SH-SY5Y (cell line): ENCODE results near the gene WDR20.

Experiments used
- GATA2 ChIP-seq: IDR thresholded peaks from 2 replicates; pipeline ENCODE4 v1.6.1; 2011; ENCODE audit warnings: mild to moderate bottlenecking, low read depth, low read length
- GATA3 ChIP-seq: IDR thresholded peaks from 2 replicates; pipeline ENCODE4 v1.6.1; 2011; ENCODE audit warnings: low read depth, mild to moderate bottlenecking, low read length, moderate library complexity

DNA sequence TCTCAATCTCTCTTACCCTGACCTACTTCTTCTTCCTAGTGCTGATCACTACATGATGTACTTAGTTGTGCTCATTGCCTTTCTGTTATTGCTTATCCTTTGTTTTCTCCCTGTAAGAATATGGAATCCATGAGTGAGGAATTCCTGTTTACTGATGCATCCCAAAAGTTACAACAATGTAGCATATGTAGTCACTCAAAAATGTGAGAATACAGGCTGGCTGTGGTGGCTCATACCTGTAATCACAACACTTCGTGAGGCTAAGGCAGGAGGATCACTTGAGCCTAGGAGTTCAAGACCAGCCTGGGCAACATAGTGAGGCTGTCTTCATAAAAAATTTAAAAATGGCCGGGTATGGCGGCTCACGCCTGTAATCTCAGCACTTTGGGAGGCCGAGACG, 8.0 kb upstream of the WDR20 start:
- TF ChIP-seq GATA3 = no peak
- TF ChIP-seq GATA2 = no peak
